ENCODE data around the gene VSNL1. TPM values are rescaled to one million over a fixed set of nuclear protein-coding genes. Genes with fewer than 3 reads are reported as not detected.

VSNL1 gene
- polyA plus RNA-seq, 1 donor = 0.70 TPM

DNA sequence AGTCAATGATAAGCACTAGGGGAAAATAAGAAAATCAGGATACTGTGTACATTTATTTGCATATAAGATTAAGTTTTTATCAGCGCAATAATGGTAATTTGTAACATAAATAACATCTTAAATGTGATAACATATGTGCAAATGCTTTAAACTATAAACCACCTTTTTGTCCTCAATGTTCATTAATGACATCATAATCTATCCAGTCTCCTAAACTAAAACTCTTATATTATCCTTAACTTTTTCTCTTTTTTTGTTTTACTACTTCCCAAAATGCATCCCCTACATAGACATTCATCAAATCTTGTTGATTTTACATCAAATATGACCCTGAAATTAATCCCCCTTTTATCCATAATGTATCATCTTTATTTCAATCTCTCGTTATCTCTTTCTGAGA is 18.9 kb upstream of the VSNL1 start:
- Histone ChIP-seq H3K4me1 (ENCODE audit: control insufficient read depth, insufficient read depth, low read length) (peaks cover 2% of the 10 kb centered on the region), H3K27ac (ENCODE audit: low read length) (no peak overlapping the region), H3K27me3 (ENCODE audit: control insufficient read depth, insufficient read depth, low read length) (peaks cover 8% of the 10 kb centered on the region), H3K4me3 (ENCODE audit: low read length) (no peak overlapping the region), H3K36me3 (ENCODE audit: control insufficient read depth, insufficient read depth, low read length) (no peaks in the 10 kb centered on the region), H3K9me3 (ENCODE audit: control insufficient read depth, low read depth, low read length) (no peaks in the 10 kb centered on the region)
- 87% methylated on average over 2 of the region's 2 CpGs for WGBS (ENCODE audit: insufficient coverage, low lambda C conversion rate)
- no peak for DNase-seq

DNA sequence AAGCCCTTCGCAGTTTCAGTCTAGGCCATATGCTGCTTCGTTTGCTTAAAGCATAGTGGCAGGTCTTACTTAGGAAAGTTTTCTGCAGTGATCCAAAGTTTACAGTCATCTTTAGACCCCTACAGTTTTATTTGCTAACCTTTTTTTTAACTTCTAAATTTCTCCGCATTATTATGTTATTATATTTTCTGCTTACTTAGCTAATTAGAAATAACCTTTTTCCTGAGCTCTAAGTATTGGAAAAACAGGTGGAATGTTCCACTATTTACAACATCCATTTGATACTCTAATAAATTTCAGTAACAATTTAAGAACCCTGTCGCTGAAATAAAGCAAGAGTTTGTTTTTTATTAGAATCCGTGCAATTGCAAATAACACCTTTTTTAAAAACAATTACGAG is 18.2 kb upstream of the VSNL1 start:
- H3K4me3 ChIP-seq (ENCODE audit: low read length) = no peak overlapping the region
- H3K4me1 ChIP-seq (ENCODE audit: control insufficient read depth, insufficient read depth, low read length) = peaks cover 2% of the 10 kb centered on the region
- no peak overlapping the region for H3K27ac ChIP-seq (ENCODE audit: low read length)
- DNase-seq = no peak
- no peaks in the 10 kb centered on the region for H3K36me3 ChIP-seq (ENCODE audit: control insufficient read depth, insufficient read depth, low read length)
- H3K9me3 ChIP-seq (ENCODE audit: control insufficient read depth, low read depth, low read length) = no peaks in the 10 kb centered on the region
- 90% methylated on average over 4 of the region's 6 CpGs for WGBS (ENCODE audit: insufficient coverage, low lambda C conversion rate)
- H3K27me3 ChIP-seq (ENCODE audit: control insufficient read depth, insufficient read depth, low read length) = peaks cover 8% of the 10 kb centered on the region

DNA sequence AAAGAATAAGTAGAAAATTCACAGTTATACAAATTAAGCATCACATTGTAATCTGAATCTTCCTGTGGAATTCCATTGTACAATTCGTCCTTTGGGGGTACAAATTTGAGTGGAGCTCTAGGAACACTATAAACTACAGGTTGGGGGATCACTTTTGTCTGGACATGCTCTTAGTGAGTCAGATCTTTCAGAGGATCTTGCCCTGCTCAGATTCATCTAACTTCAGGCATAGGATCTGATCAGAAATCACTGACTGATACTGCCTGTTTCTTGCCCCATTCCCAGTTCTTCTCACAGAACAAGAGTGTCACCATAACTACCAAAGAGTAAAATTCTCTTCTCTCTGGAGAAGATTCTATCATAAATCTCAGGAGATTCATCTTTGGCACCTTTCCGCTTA is 10.7 kb upstream of the VSNL1 start:
- Histone ChIP-seq H3K27ac (ENCODE audit: low read length) (no peak overlapping the region), H3K9me3 (ENCODE audit: control insufficient read depth, low read depth, low read length) (no peaks in the 10 kb centered on the region), H3K4me3 (ENCODE audit: low read length) (no peak overlapping the region), H3K4me1 (ENCODE audit: control insufficient read depth, insufficient read depth, low read length) (no peaks in the 10 kb centered on the region), H3K36me3 (ENCODE audit: control insufficient read depth, insufficient read depth, low read length) (no peaks in the 10 kb centered on the region), H3K27me3 (ENCODE audit: control insufficient read depth, insufficient read depth, low read length) (peaks cover 2% of the 10 kb centered on the region)
- WGBS (ENCODE audit: insufficient coverage, low lambda C conversion rate) = no CpG with 5 or more reads among the region's 2 CpGs
- no peak for DNase-seq

DNA sequence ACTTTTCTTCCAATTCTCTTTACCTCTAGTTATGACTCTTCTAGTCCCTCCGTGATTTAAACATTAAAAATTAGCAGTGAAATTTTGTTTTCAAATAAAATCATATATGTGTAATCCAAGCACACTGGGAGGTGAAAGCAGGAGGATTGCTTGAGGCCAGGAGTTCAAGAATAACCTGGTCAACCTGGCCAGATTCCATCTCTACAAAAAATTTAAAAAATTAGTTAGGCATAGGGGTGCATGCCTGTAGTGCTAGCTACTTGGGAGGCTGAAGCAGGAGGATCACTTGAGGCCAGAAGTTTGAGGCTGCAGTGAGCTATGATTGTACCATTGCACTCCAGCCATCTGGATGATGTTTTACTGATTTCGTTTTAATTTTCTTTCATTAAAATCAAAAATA is 7.0 kb upstream of the VSNL1 start:
- Histone ChIP-seq H3K27me3 (ENCODE audit: control insufficient read depth, insufficient read depth, low read length) (peaks cover 27% of the 10 kb centered on the region), H3K27ac (ENCODE audit: low read length) (no peak overlapping the region), H3K9me3 (ENCODE audit: control insufficient read depth, low read depth, low read length) (no peaks in the 10 kb centered on the region), H3K4me1 (ENCODE audit: control insufficient read depth, insufficient read depth, low read length) (no peaks in the 10 kb centered on the region), H3K36me3 (ENCODE audit: control insufficient read depth, insufficient read depth, low read length) (no peaks in the 10 kb centered on the region), H3K4me3 (ENCODE audit: low read length) (no peak overlapping the region)
- 100% methylated on average over 1 of the region's 2 CpGs for WGBS (ENCODE audit: insufficient coverage, low lambda C conversion rate)
- no peak for DNase-seq

DNA sequence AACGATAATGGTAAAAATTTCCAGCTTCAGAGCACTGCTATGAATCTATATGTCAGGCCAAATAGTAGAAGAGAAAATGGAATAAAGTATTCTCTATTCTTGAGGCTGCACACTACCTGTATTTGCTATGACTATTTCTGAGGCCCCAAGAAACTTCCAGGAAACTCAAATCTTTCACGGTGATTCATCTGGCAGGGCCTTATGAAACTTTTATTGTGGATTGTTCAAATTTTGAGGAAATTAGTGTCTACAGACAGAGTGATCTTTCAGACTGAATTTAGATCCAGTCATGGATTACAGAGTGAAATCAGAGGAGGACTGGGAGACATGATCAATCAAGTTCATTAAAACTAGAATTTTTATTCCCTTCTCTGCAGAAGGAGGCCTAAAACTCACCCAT is 4.1 kb upstream of the VSNL1 start:
- H3K4me1 ChIP-seq (ENCODE audit: control insufficient read depth, insufficient read depth, low read length) = peaks cover 6% of the 10 kb centered on the region
- no peak overlapping the region for H3K27ac ChIP-seq (ENCODE audit: low read length)
- peaks cover 53% of the 10 kb centered on the region for H3K27me3 ChIP-seq (ENCODE audit: control insufficient read depth, insufficient read depth, low read length)
- DNase-seq = no peak
- no peaks in the 10 kb centered on the region for H3K9me3 ChIP-seq (ENCODE audit: control insufficient read depth, low read depth, low read length)
- 50% methylated on average over 1 of the region's 2 CpGs for WGBS (ENCODE audit: insufficient coverage, low lambda C conversion rate)
- no peak overlapping the region for H3K4me3 ChIP-seq (ENCODE audit: low read length)
- H3K36me3 ChIP-seq (ENCODE audit: control insufficient read depth, insufficient read depth, low read length) = no peaks in the 10 kb centered on the region

DNA sequence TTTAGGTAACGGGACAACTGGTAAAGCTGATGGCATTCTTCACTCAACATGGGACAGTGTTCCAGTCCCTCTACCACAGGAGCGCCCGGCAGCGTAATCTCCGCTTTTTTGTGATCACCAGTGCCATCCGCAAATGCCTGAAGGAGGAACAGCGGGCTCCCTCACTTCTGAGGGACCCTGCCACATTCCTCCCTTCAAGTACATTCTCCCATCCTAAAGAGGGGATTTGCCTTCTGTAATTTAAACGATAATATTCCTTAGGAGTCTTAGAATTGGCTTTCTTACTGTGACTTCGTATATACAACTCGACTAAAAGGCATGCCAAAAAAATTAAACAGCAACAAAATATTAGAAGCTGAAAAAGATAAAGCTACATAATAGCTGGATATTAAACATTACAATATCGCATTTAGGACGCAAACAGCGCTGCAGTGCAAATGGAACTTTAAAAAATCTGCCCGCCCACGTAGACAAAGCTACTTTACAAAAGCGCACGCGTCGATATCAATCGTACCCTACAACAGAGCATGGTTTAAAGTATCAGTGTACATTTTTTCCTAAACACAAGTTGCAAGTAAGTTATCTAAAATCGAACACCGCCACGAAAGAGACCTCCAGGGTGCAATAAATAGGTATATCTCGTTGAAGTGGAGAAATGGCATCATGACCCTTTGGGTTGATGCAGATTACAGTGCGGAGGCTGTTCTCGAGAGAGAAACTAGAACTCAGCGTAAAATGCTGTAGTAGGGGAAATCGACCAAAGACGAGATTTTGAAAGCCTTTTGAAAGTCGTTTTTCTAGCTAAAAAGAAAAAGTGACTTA is 2.3 kb upstream of the VSNL1 start:
- no CpG with 5 or more reads among the region's 30 CpGs for WGBS (ENCODE audit: insufficient coverage, low lambda C conversion rate)
- no peaks in the 10 kb centered on the region for H3K9me3 ChIP-seq (ENCODE audit: control insufficient read depth, low read depth, low read length)
- no peak for DNase-seq
- peaks cover 9% of the 10 kb centered on the region for H3K4me1 ChIP-seq (ENCODE audit: control insufficient read depth, insufficient read depth, low read length)
- H3K27ac ChIP-seq (ENCODE audit: low read length) = no peak overlapping the region
- no peaks in the 10 kb centered on the region for H3K36me3 ChIP-seq (ENCODE audit: control insufficient read depth, insufficient read depth, low read length)
- peak overlapping the region; percentile 44 for H3K4me3 ChIP-seq (ENCODE audit: low read length)
- peaks cover 68% of the 10 kb centered on the region for H3K27me3 ChIP-seq (ENCODE audit: control insufficient read depth, insufficient read depth, low read length)

DNA sequence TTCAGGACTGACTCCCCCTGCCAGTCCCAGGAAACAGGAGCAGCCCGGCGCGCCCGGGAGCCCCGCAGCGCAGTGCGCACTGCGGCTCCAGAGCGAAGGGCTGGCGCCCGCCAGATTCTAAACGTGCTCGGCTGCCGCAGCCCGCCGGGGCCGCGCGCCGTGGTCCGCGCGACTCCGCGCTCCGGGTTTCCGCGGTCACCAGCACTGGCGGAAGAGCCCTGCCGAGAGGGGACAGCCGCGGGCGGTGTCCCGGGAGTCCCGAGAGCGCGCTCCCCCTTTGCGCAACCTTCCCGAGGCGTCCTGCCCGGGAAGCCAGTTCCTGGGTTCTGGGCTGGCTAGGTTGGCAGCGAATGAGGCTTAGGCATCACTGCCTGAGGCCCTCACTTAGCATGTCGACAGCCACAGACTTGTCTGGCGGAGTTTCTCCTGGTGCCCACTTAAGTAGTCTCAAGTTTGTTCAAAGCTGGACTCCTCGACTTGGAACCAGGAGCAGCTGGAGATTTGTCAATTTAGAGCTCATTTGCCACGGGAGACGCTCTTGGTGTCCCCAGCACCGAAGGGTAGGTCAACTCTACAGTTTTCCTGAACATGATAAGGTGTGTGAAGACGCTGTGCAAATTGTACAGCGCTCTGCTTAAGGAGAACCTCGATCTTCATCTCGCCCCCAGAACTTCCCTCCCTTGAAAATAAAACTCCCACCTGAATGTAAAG is 1.5 kb upstream of the VSNL1 start:
- H3K9me3 ChIP-seq (ENCODE audit: control insufficient read depth, low read depth, low read length) = no peaks in the 10 kb centered on the region
- no CpG with 5 or more reads among the region's 52 CpGs for WGBS (ENCODE audit: insufficient coverage, low lambda C conversion rate)
- DNase-seq = peak; percentile 53 to 83
- peaks cover 72% of the 10 kb centered on the region for H3K27me3 ChIP-seq (ENCODE audit: control insufficient read depth, insufficient read depth, low read length)
- H3K27ac ChIP-seq (ENCODE audit: low read length) = peak overlapping the region; percentile 30
- peaks cover 9% of the 10 kb centered on the region for H3K4me1 ChIP-seq (ENCODE audit: control insufficient read depth, insufficient read depth, low read length)
- H3K36me3 ChIP-seq (ENCODE audit: control insufficient read depth, insufficient read depth, low read length) = no peaks in the 10 kb centered on the region
- peak overlapping the region; percentile 44 for H3K4me3 ChIP-seq (ENCODE audit: low read length)

DNA sequence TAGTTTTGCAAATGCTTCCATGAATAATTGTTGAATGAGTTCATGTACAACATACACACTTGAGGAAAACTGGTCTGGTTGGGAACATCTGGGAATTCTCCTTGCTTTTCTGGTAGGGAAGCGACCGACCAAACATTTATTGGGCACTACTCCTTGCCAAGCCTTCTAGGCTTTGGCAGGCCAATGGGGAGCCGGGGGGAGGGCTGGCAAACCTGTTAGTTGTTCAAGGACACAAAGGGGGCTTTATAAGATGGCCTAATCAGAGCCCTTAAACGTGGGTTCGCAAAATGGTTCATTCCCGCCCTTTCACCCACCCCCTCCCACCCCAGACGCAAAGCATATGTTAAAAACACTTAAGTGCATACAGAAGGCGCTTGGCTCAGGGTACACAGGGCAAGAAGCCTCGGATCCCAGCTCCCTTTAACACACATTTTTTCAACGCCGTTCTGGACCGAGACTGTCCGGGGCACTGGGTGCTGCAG is 844 bp upstream of the VSNL1 start:
- peak in 1 of 2 donors; percentile 18 for DNase-seq
- no CpG with 5 or more reads among the region's 13 CpGs for WGBS (ENCODE audit: insufficient coverage, low lambda C conversion rate)
- Histone ChIP-seq H3K4me1 (ENCODE audit: control insufficient read depth, insufficient read depth, low read length) (peaks cover 9% of the 10 kb centered on the region), H3K27ac (ENCODE audit: low read length) (no peak overlapping the region), H3K36me3 (ENCODE audit: control insufficient read depth, insufficient read depth, low read length) (no peaks in the 10 kb centered on the region), H3K4me3 (ENCODE audit: low read length) (peak overlapping the region; percentile 55), H3K9me3 (ENCODE audit: control insufficient read depth, low read depth, low read length) (no peaks in the 10 kb centered on the region), H3K27me3 (ENCODE audit: control insufficient read depth, insufficient read depth, low read length) (peaks cover 72% of the 10 kb centered on the region)

DNA sequence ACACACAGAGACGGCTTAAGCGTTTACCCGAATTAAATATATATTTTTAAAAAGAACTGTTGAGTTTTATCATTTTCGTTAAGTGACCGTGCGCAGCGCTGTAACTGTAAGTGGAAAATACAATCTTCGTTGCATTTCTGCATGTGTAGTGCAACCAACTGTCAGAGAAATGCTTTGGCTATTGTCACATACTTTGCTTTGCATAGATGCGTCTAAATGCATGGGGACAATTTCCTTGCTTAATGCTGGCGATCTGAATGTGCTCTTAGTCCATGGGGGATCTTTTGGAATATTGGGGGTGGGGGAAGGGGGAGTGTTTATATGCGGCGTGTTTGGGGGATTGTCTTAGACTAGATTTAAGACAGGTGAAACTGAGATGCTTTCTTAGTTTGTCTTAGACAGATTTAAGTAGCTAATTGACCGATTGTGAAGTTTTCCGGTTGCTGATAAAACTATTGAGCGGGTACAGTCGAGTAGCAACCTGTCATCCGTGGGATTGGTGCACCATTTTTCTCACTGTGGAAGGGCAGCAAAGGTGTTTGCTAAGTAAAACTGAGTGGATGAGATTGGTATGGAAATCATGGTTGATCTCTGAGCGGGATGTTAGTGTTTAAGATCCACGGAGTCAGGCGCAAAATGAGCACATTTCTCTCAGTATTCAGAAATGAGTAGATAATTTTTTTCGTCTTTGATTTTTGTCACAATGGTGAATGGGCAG is 476 bp downstream of the VSNL1 start:
- 0% methylated on average over 1 of the region's 21 CpGs for WGBS (ENCODE audit: insufficient coverage, low lambda C conversion rate)
- no peaks in the 10 kb centered on the region for H3K36me3 ChIP-seq (ENCODE audit: control insufficient read depth, insufficient read depth, low read length)
- peaks cover 67% of the 10 kb centered on the region for H3K27me3 ChIP-seq (ENCODE audit: control insufficient read depth, insufficient read depth, low read length)

DNA sequence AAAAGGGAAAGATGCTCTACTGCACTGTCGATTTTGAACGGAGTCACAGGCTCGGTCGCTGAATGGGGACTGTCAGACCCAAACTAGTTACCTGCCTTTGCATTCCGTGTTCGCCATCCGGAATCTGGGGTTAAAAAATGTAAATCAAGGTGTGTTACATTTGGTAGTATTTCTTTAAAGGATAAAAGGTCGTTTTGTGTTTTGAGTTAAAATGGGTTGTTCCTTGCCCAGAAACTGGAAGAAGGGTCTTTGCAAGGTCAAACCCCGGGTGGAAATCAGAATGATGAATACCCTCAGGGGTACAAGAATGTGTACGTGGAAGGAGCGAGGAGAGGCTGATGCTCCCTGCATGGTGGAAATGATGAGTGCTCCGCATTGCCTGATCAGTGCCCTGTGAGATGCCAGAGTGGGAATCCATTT is 1.0 kb downstream of the VSNL1 start:
- peaks cover 64% of the 10 kb centered on the region for H3K27me3 ChIP-seq (ENCODE audit: control insufficient read depth, insufficient read depth, low read length)
- 0% methylated on average over 4 of the region's 12 CpGs for WGBS (ENCODE audit: insufficient coverage, low lambda C conversion rate)
- H3K36me3 ChIP-seq (ENCODE audit: control insufficient read depth, insufficient read depth, low read length) = no peaks in the 10 kb centered on the region
- H3K27ac ChIP-seq (ENCODE audit: low read length) = no peak overlapping the region
- H3K4me1 ChIP-seq (ENCODE audit: control insufficient read depth, insufficient read depth, low read length) = peaks cover 9% of the 10 kb centered on the region
- H3K4me3 ChIP-seq (ENCODE audit: low read length) = no peak overlapping the region
- DNase-seq = no peak
- no peaks in the 10 kb centered on the region for H3K9me3 ChIP-seq (ENCODE audit: control insufficient read depth, low read depth, low read length)

More for the DNA sequence above, 476 bp downstream of the VSNL1 start:
- Histone ChIP-seq H3K4me1 (ENCODE audit: control insufficient read depth, insufficient read depth, low read length) (peaks cover 9% of the 10 kb centered on the region), H3K9me3 (ENCODE audit: control insufficient read depth, low read depth, low read length) (no peaks in the 10 kb centered on the region), H3K27ac (ENCODE audit: low read length) (no peak overlapping the region), H3K4me3 (ENCODE audit: low read length) (peak overlapping the region; percentile 55)
- no peak for DNase-seq

Data from large intestine (tissue), 3 donors.